Neural cell (in vitro differentiated cells): ENCODE measurements around the gene DDX50. TPM values are rescaled to one million over a fixed set of nuclear protein-coding genes. Genes with fewer than 3 reads are reported as not detected.
"Not testable (repeated sequence)": the region's sequence is repeated elsewhere in the genome, so short reads cannot be mapped to it uniquely, and the experiment has no call there.

Source experiments
- H2AFZ ChIP-seq: fragments of 200-600, 300-800 bp; sonication (generic), shearing (Covaris generic); 2 replicates; pipeline ENCODE4 v1.6.0; 2014; ENCODE audit warnings: low read depth, mild to moderate bottlenecking, antibody characterized with exemption, low read length, moderate library complexity
- H3F3A ChIP-seq: fragments of 200-600 bp; shearing (Covaris generic); 2 replicates; pipeline ENCODE4 v1.6.1; 2016; ENCODE audit warnings: mild to moderate bottlenecking, moderate library complexity, mixed read lengths, antibody characterized with exemption, low read length; ENCODE audit not compliant: insufficient read depth, poor library complexity, severe bottlenecking
- H3K27ac ChIP-seq: fragments of 200-600, 300-800 bp; sonication (generic), shearing (Covaris generic); 2 replicates; pipeline ENCODE4 v1.5.1; 2014; ENCODE audit warnings: mild to moderate bottlenecking, low read length, moderate library complexity
- H3K27me3 ChIP-seq: fragments of 300-800, 200-600 bp; sonication (generic), shearing (Covaris generic); 2 replicates; pipeline ENCODE4 v1.6.0; 2014; ENCODE audit warnings: mild to moderate bottlenecking, low read depth, low read length, moderate library complexity; ENCODE audit not compliant: insufficient read depth
- H3K36me3 ChIP-seq: fragments of 300-800, 200-600 bp; sonication (generic), shearing (Covaris generic); 2 replicates; pipeline ENCODE4 v1.5.1; 2014; ENCODE audit warnings: mild to moderate bottlenecking, antibody characterized with exemption, low read length, moderate library complexity; ENCODE audit not compliant: insufficient read depth
- H3K4me2 ChIP-seq: fragments of 300-800, 200-600 bp; sonication (generic), shearing (Covaris generic); 2 replicates; pipeline ENCODE4 v1.6.0; 2014; ENCODE audit warnings: mild to moderate bottlenecking, low read length
- H3K4me3 ChIP-seq: fragments of 300-800, 200-600 bp; sonication (generic), shearing (Covaris generic); 2 replicates; pipeline ENCODE4 v1.5.1; 2014; ENCODE audit warnings: mild to moderate bottlenecking, low read length, moderate library complexity
- H3K79me2 ChIP-seq: fragments of 200-600 bp; shearing (Covaris generic); replicated peaks from 2 replicates; pipeline ENCODE4 v1.6.0; 2014; ENCODE audit warnings: mild to moderate bottlenecking, low read length, moderate library complexity; ENCODE audit not compliant: insufficient read depth
- H3K9ac ChIP-seq: fragments of 300-800, 200-600 bp; sonication (generic), shearing (Covaris generic); 2 replicates; pipeline ENCODE4 v1.6.1; 2016; ENCODE audit warnings: mild to moderate bottlenecking, low read length, mixed read lengths
- H3K9me2 ChIP-seq: fragments of 200-600 bp; shearing (Covaris generic); 2 replicates; pipeline ENCODE4 v1.6.1; 2016; ENCODE audit warnings: mild to moderate bottlenecking, low read length, mixed read lengths; ENCODE audit not compliant: insufficient read depth
- H3K9me3 ChIP-seq: fragments of 200-600, 300-800 bp; sonication (generic), shearing (Covaris generic); 2 replicates; pipeline ENCODE4 v1.6.1; 2016; ENCODE audit warnings: mild to moderate bottlenecking, mixed run types, low read length, moderate library complexity, mixed read lengths
- H4K20me1 ChIP-seq: fragments of 200-600 bp; shearing (Covaris generic); 2 replicates; pipeline ENCODE4 v1.6.1; 2016; ENCODE audit warnings: mild to moderate bottlenecking, mixed run types; ENCODE audit not compliant: insufficient read depth
- CTCF ChIP-seq: fragments of 450-650 bp; IDR thresholded peaks from 2 replicates; pipeline ENCODE4 v1.5.1; 2014; ENCODE audit warnings: antibody characterized with exemption, mild to moderate bottlenecking, moderate library complexity; ENCODE audit not compliant: poor library complexity, severe bottlenecking
- EP300 ChIP-seq: fragments of 450-650 bp; conservative IDR thresholded peaks from 2 replicates; pipeline ENCODE4 v1.6.1; 2014; ENCODE audit warnings: antibody characterized with exemption, mild to moderate bottlenecking, moderate library complexity; ENCODE audit not compliant: poor library complexity, severe bottlenecking
- EZH2 ChIP-seq: fragments of 200-600, 300-800 bp; shearing (Covaris generic), sonication (generic); IDR thresholded peaks from 2 replicates; pipeline ENCODE4 v1.6.1; 2014; ENCODE audit warnings: antibody characterized with exemption, low read length, borderline replicate concordance, mild to moderate bottlenecking; ENCODE audit not compliant: insufficient read depth, poor library complexity, severe bottlenecking
- MXI1 ChIP-seq: fragments of 450-650 bp; conservative IDR thresholded peaks from 2 replicates; pipeline ENCODE4 v1.6.1; 2014; ENCODE audit warnings: antibody characterized with exemption, mild to moderate bottlenecking; ENCODE audit not compliant: poor library complexity, severe bottlenecking
- POLR2AphosphoS5 ChIP-seq: IDR thresholded peaks from 2 replicates; pipeline ENCODE4 v1.6.1; 2012
- RAD21 ChIP-seq: fragments of 450-650 bp; conservative IDR thresholded peaks from 2 replicates; pipeline ENCODE4 v1.6.1; 2014; ENCODE audit warnings: antibody characterized with exemption, mild to moderate bottlenecking, moderate library complexity
- REST ChIP-seq: IDR thresholded peaks from 2 replicates; pipeline ENCODE4 v1.6.1; 2012; ENCODE audit warnings: borderline replicate concordance
- SMC3 ChIP-seq: fragments of 450-650 bp; conservative IDR thresholded peaks from 2 replicates; pipeline ENCODE4 v1.6.1; 2014; ENCODE audit warnings: antibody characterized with exemption, mild to moderate bottlenecking, moderate library complexity; ENCODE audit not compliant: poor library complexity
- TAF1 ChIP-seq: IDR thresholded peaks from 2 replicates; pipeline ENCODE4 v1.6.1; 2012; ENCODE audit warnings: low read depth
- polyA plus RNA-seq: library from polyadenylated mRNA; depleted of rRNA; stranded (reverse); fragments of >200 nt; gene quantifications from 2 replicates; pipeline ENCODE4 v1.2.3, GENCODE V29; 2014

The DDX50 gene
- polyA plus RNA-seq, 1 donor from 2014 or later, result 51.1 TPM

GRCh38 chr10:68924593-68924992 lies 23.5 kb downstream of the DDX50 start:
- H3K4me2 ChIP-seq, result no peak overlapping the region
- H3K9ac ChIP-seq, result no peak overlapping the region
- no peaks in the 10 kb centered on the region for H3K9me3 ChIP-seq
- no peaks in the 10 kb centered on the region for H3F3A ChIP-seq
- no peaks in the 10 kb centered on the region for H3K79me2 ChIP-seq
- H3K36me3 ChIP-seq, result peaks cover 4% of the 10 kb centered on the region
- TF ChIP-seq REST, result no peak
- no peak for TF ChIP-seq SMC3
- TF ChIP-seq EZH2, result no peak
- TF ChIP-seq MXI1, result no peak
- no peak for TF ChIP-seq CTCF
- no peak for TF ChIP-seq POLR2AphosphoS5
- no peak for TF ChIP-seq EP300
- TF ChIP-seq TAF1, result no peak
- TF ChIP-seq RAD21, result no peak
- H2AFZ ChIP-seq, result no peak overlapping the region
- no peaks in the 10 kb centered on the region for H3K27me3 ChIP-seq
- no peaks in the 10 kb centered on the region for H3K9me2 ChIP-seq
- no peak overlapping the region for H3K27ac ChIP-seq
- no peaks in the 10 kb centered on the region for H4K20me1 ChIP-seq
- H3K4me3 ChIP-seq, result no peak overlapping the region

GRCh38 chr10:68925489-68925888 lies 24.4 kb downstream of the DDX50 start:
- H3K9me2 ChIP-seq, result no peaks in the 10 kb centered on the region
- no peak overlapping the region for H3K4me2 ChIP-seq
- H3K27ac ChIP-seq, result no peak overlapping the region
- TF ChIP-seq RAD21, result no peak
- no peak overlapping the region for H3K9ac ChIP-seq
- H2AFZ ChIP-seq, result no peak overlapping the region
- H3K4me3 ChIP-seq, result no peak overlapping the region
- no peaks in the 10 kb centered on the region for H3K36me3 ChIP-seq
- H4K20me1 ChIP-seq, result no peaks in the 10 kb centered on the region
- H3K27me3 ChIP-seq, result no peaks in the 10 kb centered on the region
- no peaks in the 10 kb centered on the region for H3K79me2 ChIP-seq
- H3F3A ChIP-seq, result no peaks in the 10 kb centered on the region
- H3K9me3 ChIP-seq, result no peaks in the 10 kb centered on the region

GRCh38 chr10:68929157-68929556 lies 28.0 kb downstream of the DDX50 start:
- H3K9me3 ChIP-seq, H3K36me3 ChIP-seq, H4K20me1 ChIP-seq, H3K9ac ChIP-seq, H3K4me3 ChIP-seq, H3F3A ChIP-seq, H3K9me2 ChIP-seq, H3K79me2 ChIP-seq, H3K27ac ChIP-seq, H3K4me2 ChIP-seq, H2AFZ ChIP-seq, H3K27me3 ChIP-seq: not testable (repeated sequence)

GRCh38 chr10:68929888-68930287 lies 28.8 kb downstream of the DDX50 start:
- not testable (repeated sequence) for H3K27me3 ChIP-seq, H3K36me3 ChIP-seq, H3F3A ChIP-seq, H3K9me3 ChIP-seq, H4K20me1 ChIP-seq, H3K79me2 ChIP-seq, H3K27ac ChIP-seq, H3K9ac ChIP-seq, H3K4me3 ChIP-seq, H2AFZ ChIP-seq, H3K9me2 ChIP-seq, H3K4me2 ChIP-seq

- not testable (repeated sequence) for H3F3A ChIP-seq, H3K27me3 ChIP-seq, H3K27ac ChIP-seq, H2AFZ ChIP-seq, H3K4me3 ChIP-seq, H3K9me2 ChIP-seq, H3K9me3 ChIP-seq, H3K36me3 ChIP-seq, H4K20me1 ChIP-seq, H3K79me2 ChIP-seq, H3K9ac ChIP-seq, H3K4me2 ChIP-seq
Observed at GRCh38 chr10:68932860-68933259, 31.7 kb downstream of the DDX50 start.
